A549 (cell line): ENCODE results near the gene TMEM255B. TPM values are rescaled to one million over a fixed set of nuclear protein-coding genes. Genes with fewer than 3 reads are reported as not detected.

Experiments used
- ATAC-seq, 2 experiments: fragments of 200-7000 bp in 1 of 2; fragments of >200 bp in 1 of 2; cut with Nextera tagmentation in 1 of 2; cut with Tn5 transposase in 1 of 2; 3 replicates each; pipeline versions ENCODE4 v1.8.0 to v1.9.1; 2018 to 2020; ENCODE audit warnings: mild to moderate bottlenecking in 1 of 2, moderate library complexity in 1 of 2
- CTCF ChIA-PET: fragments of 300-600 bp; sonication (Branson Sonifier 250); formaldehyde crosslinking; extraction: SDS; loops from one replicate; lab custom pipeline; 2021; ENCODE audit warnings: antibody characterized with exemption, inconsistent platforms; lab: Yijun Ruan, JAX
- POLR2A ChIA-PET: fragments of 350-600 bp; formaldehyde crosslinking; extraction: SDS; loops from one replicate; lab custom pipeline; 2021; ENCODE audit warnings: antibody characterized with exemption, inconsistent platforms; lab: Yijun Ruan, JAX
- DNase-seq, 2 experiments: peaks; one replicate each; pipeline versions ENCODE4 v3.0.0 to v3.0.0-alpha.2; 2011 to 2016; ENCODE audit warnings: low read depth in 1 of 2, low spot score in 1 of 2
- FAIRE-seq: peaks from 2 replicates; lab custom pipeline; 2011; peaks lifted over from hg19 to GRCh38; lab: Jason Lieb, UNC
- H3K27ac ChIP-seq, 2 experiments: fragments of >200 bp; sonication (Bioruptor Twin); formaldehyde crosslinking; 3 replicates each; pipeline ENCODE4 v1.5.1; 2016 to 2017
- H3K4me1 ChIP-seq: fragments of >200 bp; sonication (Bioruptor Twin); formaldehyde crosslinking; 3 replicates; pipeline ENCODE4 v1.6.1; 2016
- H3K4me2 ChIP-seq: fragments of >200 bp; sonication (Bioruptor Twin); formaldehyde crosslinking; 3 replicates; pipeline ENCODE4 v1.6.1; 2016
- H3K4me3 ChIP-seq: fragments of >200 bp; sonication (Bioruptor Twin); formaldehyde crosslinking; 3 replicates; pipeline ENCODE4 v1.5.1; 2016
- H3K9me3 ChIP-seq: fragments of >200 bp; sonication (Bioruptor Twin); formaldehyde crosslinking; 3 replicates; pipeline ENCODE4 v1.6.1; 2016
- BCL3 ChIP-seq: fragments of >200 bp; sonication (Bioruptor Twin); formaldehyde crosslinking; IDR thresholded peaks from 3 replicates; pipeline ENCODE4 v1.6.1; 2016
- CBX2 ChIP-seq: fragments of 200-600 bp; sonication (generic); IDR thresholded peaks from 2 replicates; pipeline ENCODE4 v1.6.1; 2016; ENCODE audit warnings: low read depth, mild to moderate bottlenecking, borderline replicate concordance
- CHD4 ChIP-seq: fragments of 200-600 bp; sonication (generic); IDR thresholded peaks from 2 replicates; pipeline ENCODE4 v1.6.1; 2016; ENCODE audit warnings: antibody characterized with exemption, mild to moderate bottlenecking, borderline replicate concordance
- EHF ChIP-seq: fragments of 250-450 bp; sonication (Bioruptor Pico); IDR thresholded peaks from 2 replicates; pipeline ENCODE4 v1.5.0; 2020; ENCODE audit warnings: mild to moderate bottlenecking
- EHMT2 ChIP-seq: fragments of 200-600 bp; sonication (generic); IDR thresholded peaks from 2 replicates; pipeline ENCODE4 v1.6.1; 2016; ENCODE audit warnings: antibody characterized with exemption, low read depth, mild to moderate bottlenecking, moderate library complexity
- ELK1 ChIP-seq: fragments of 150-350 bp; IDR thresholded peaks from 2 replicates; pipeline ENCODE4 v1.6.1; 2014; ENCODE audit warnings: low read depth, mild to moderate bottlenecking, low read length
- FOSB ChIP-seq: fragments of 250-450 bp; sonication (Bioruptor Pico); IDR thresholded peaks from 2 replicates; pipeline ENCODE4 v1.5.0; 2020; ENCODE audit warnings: mild to moderate bottlenecking, moderate library complexity
- FOSL2 ChIP-seq, 2 experiments: fragments of 450-650 bp in 1 of 2; fragments of >200 bp in 1 of 2; sonication (Bioruptor Twin) in 1 of 2; formaldehyde crosslinking; IDR thresholded peaks; 2 replicates each; pipeline versions ENCODE4 v1.5.0 to v1.6.1; 2016 to 2020; ENCODE audit warnings: mild to moderate bottlenecking in 1 of 2, moderate library complexity in 1 of 2
- FOXS1 ChIP-seq: fragments of 250-450 bp; sonication (Bioruptor Pico); IDR thresholded peaks from 2 replicates; pipeline ENCODE4 v1.5.0; 2020; ENCODE audit warnings: mild to moderate bottlenecking, moderate library complexity
- GATA3 ChIP-seq: IDR thresholded peaks from 2 replicates; pipeline ENCODE4 v1.6.1; 2012; ENCODE audit warnings: borderline replicate concordance
- HEYL ChIP-seq: fragments of 250-450 bp; sonication (Bioruptor Pico); IDR thresholded peaks from 2 replicates; pipeline ENCODE4 v1.8.0; 2021; ENCODE audit warnings: mild to moderate bottlenecking, moderate library complexity
- JUNB ChIP-seq: fragments of >200 bp; sonication (Bioruptor Twin); formaldehyde crosslinking; IDR thresholded peaks from 2 replicates; pipeline ENCODE4 v1.6.1; 2016
- KDM1A ChIP-seq: fragments of 200-600 bp; sonication (generic); IDR thresholded peaks from 2 replicates; pipeline ENCODE4 v1.6.1; 2016; ENCODE audit warnings: low read depth, mild to moderate bottlenecking
- MYC ChIP-seq: IDR thresholded peaks from 2 replicates; pipeline ENCODE4 v1.6.1; 2012; ENCODE audit warnings: mild to moderate bottlenecking, inconsistent platforms, low read length, improper control_type of control experiment, borderline replicate concordance
- POLR2A ChIP-seq: IDR thresholded peaks from 2 replicates; pipeline ENCODE4 v1.6.1; 2012; ENCODE audit warnings: mild to moderate bottlenecking, low read length
- POLR2AphosphoS2 ChIP-seq: conservative IDR thresholded peaks from 2 replicates; pipeline ENCODE4 v1.6.1; 2012; ENCODE audit warnings: low read length, improper control_type of control experiment, inconsistent platforms
- RAD21 ChIP-seq, 2 experiments: fragments of >200 bp in 1 of 2; sonication (Bioruptor Twin) in 1 of 2; formaldehyde crosslinking in 1 of 2; IDR thresholded peaks in 1 of 2; conservative IDR thresholded peaks in 1 of 2; 2 replicates in 1 of 2; 3 replicates in 1 of 2; pipeline ENCODE4 v1.6.1; 2012 to 2018; ENCODE audit warnings: inconsistent platforms in 1 of 2
- RARB ChIP-seq: fragments of 250-450 bp; sonication (Bioruptor Pico); IDR thresholded peaks from 2 replicates; pipeline ENCODE4 v1.8.0; 2021; ENCODE audit warnings: mild to moderate bottlenecking, moderate library complexity
- RCOR1 ChIP-seq: fragments of 150-350 bp; IDR thresholded peaks from 2 replicates; pipeline ENCODE4 v1.6.1; 2014; ENCODE audit warnings: antibody characterized with exemption, low read length, low read depth
- REST ChIP-seq: fragments of 200-600 bp; sonication (generic); IDR thresholded peaks from 2 replicates; pipeline ENCODE4 v1.6.1; 2016; ENCODE audit warnings: antibody characterized with exemption, mild to moderate bottlenecking, moderate library complexity
- RFX5 ChIP-seq: fragments of 450-650 bp; IDR thresholded peaks from 2 replicates; pipeline ENCODE4 v1.7.1; 2014; ENCODE audit warnings: antibody characterized with exemption, mild to moderate bottlenecking, moderate library complexity
- SREBF2 ChIP-seq: fragments of 450-650 bp; IDR thresholded peaks from 2 replicates; pipeline ENCODE4 v1.6.1; 2014; ENCODE audit warnings: mild to moderate bottlenecking, moderate library complexity
- TFCP2L1 ChIP-seq: fragments of 250-450 bp; sonication (Bioruptor Pico); IDR thresholded peaks from 2 replicates; pipeline ENCODE4 v1.5.0; 2021; ENCODE audit warnings: mild to moderate bottlenecking
- TP53 ChIP-seq: fragments of 250-450 bp; sonication (Bioruptor Pico); IDR thresholded peaks from 2 replicates; pipeline ENCODE4 v1.5.0; 2021; ENCODE audit warnings: mild to moderate bottlenecking, moderate library complexity
- ZSCAN20 ChIP-seq: fragments of 250-450 bp; sonication (Bioruptor Pico); IDR thresholded peaks from 2 replicates; pipeline ENCODE4 v1.8.0; 2022; ENCODE audit warnings: mild to moderate bottlenecking, moderate library complexity
- WGBS: methylation state at CpG from one replicate; pipeline ENCODE4 v1.1.6; 2017; ENCODE audit errors: missing lambda C conversion rate; 5-methylcytosine and 5-hydroxymethylcytosine counted together
- polyA plus RNA-seq, 4 experiments: library from polyadenylated mRNA; depleted of rRNA in 3 of 4; stranded (reverse); fragments of >200 nt; fragmentation: RNase III in 1 of 4; extraction: RNeasy Plus Mini Kit Qiagen cat#74134 plus additional on column Dnase treatment in 1 of 4; gene quantifications; 2 replicates in 3 of 4; 3 replicates in 1 of 4; pipeline ENCODE4 v1.2.3, GENCODE V29; 2011 to 2017

TMEM255B gene
- polyA plus RNA-seq, 2 of the 4 experiments (the other 2 are of a cell fraction), result 0.54 to 1.1 TPM

GRCh38 chr13:113822266-113822665 lies 63.2 kb downstream of the TMEM255B start:
- Histone ChIP-seq H3K4me2 (no peak overlapping the region), H3K4me3 (no peak overlapping the region), H3K4me1 (peaks cover 27% of the 10 kb centered on the region), H3K9me3 (no peaks in the 10 kb centered on the region)
- CTCF ChIA-PET, result interaction anchor here (0.6 kb wide), 1 partner anchor 402 kb away, joined by 4 read pairs; no protein-coding TSS in a partner anchor
- WGBS, result 100% methylated on average over 3 of the region's 12 CpGs
- no peak for TF ChIP-seq GATA3
- no peak for TF ChIP-seq RCOR1
- no peak for TF ChIP-seq RFX5
- TF ChIP-seq ELK1, result no peak
- no peak for TF ChIP-seq CBX2
- TF ChIP-seq TFCP2L1 (CRISPR knock-in tag), result no peak
- TF ChIP-seq SREBF2, result no peak
- no peak for TF ChIP-seq FOSL2 (IDR thresholded peaks at IDR 0.05)
- no peak for TF ChIP-seq FOSL2 (CRISPR knock-in tag; IDR thresholded peaks at IDR 0.05)
- no peak for TF ChIP-seq CHD4
- TF ChIP-seq JUNB, result no peak
- no peak for TF ChIP-seq ZSCAN20 (CRISPR knock-in tag)
- TF ChIP-seq REST, result no peak
- TF ChIP-seq, all 56 proteins: peak for 0
- peak overlapping the region; percentile 76 to 92; a peak in 5 of 6 replicates for H3K27ac ChIP-seq
- ATAC-seq, result no peak
- FAIRE-seq, result no peak
- POLR2A ChIA-PET, result no interaction called here
- DNase-seq, result no peak

GRCh38 chr13:113822956-113823744 lies 64.1 kb downstream of the TMEM255B start:
- POLR2A ChIA-PET, result interaction anchor here (0.6 kb wide), 1 partner anchor 14 kb away, joined by 3 read pairs; no protein-coding TSS in a partner anchor
- FAIRE-seq (no peak), DNase-seq (no peak), ATAC-seq (no peak)
- WGBS, result 92% methylated on average over 22 of the region's 45 CpGs
- CTCF ChIA-PET, result interaction anchor here (1.1 to 2.0 kb wide), 2 partner anchors 17 to 124 kb away, joined by 3 to 7 read pairs; no protein-coding TSS in a partner anchor
- Histone ChIP-seq H3K4me3 (no peak overlapping the region), H3K27ac (peak overlapping the region in 1 of 2 experiments; percentile 92; a peak in 2 of 6 replicates), H3K4me2 (no peak overlapping the region), H3K4me1 (peaks cover 22% of the 10 kb centered on the region), H3K9me3 (no peaks in the 10 kb centered on the region)
- TF ChIP-seq JUNB (no peak), GATA3 (no peak), EHF (CRISPR knock-in tag) (no peak), FOSL2 (IDR thresholded peaks at IDR 0.05) (no peak), FOSL2 (CRISPR knock-in tag; IDR thresholded peaks at IDR 0.05) (no peak), EHMT2 (no peak), BCL3 (no peak), POLR2A (no peak), HEYL (CRISPR knock-in tag) (no peak), TP53 (CRISPR knock-in tag) (no peak), RARB (CRISPR knock-in tag) (no peak), SREBF2 (no peak), FOSB (CRISPR knock-in tag) (no peak), RAD21 (conservative IDR thresholded peaks at IDR 0.05 in 1 of 2, IDR thresholded peaks at IDR 0.05 in 1 of 2) (no peak), POLR2AphosphoS2 (no peak), MYC (no peak), KDM1A (no peak), FOXS1 (CRISPR knock-in tag) (no peak), ZSCAN20 (CRISPR knock-in tag) (no peak)
